Glutamatergic neuron (in vitro differentiated cells): ENCODE measurements around the gene ZBTB7C. TPM values are rescaled to one million over a fixed set of nuclear protein-coding genes. Genes with fewer than 3 reads are reported as not detected.

Source experiments
- DNase-seq: peaks from one replicate; pipeline ENCODE4 v3.0.0; 2022
- H3K27ac Mint-ChIP-seq: one replicate; pipeline ENCODE4 v1.8.0; 2020; ENCODE audit warnings: mild to moderate bottlenecking, mixed read lengths, inconsistent platforms; ENCODE audit not compliant: unreplicated experiment
- H3K27me3 Mint-ChIP-seq: one replicate; pipeline ENCODE4 v1.8.0; 2020; ENCODE audit warnings: mild to moderate bottlenecking, moderate library complexity, mixed read lengths, inconsistent platforms; ENCODE audit not compliant: unreplicated experiment
- H3K36me3 Mint-ChIP-seq: one replicate; pipeline ENCODE4 v1.8.0; 2020; ENCODE audit warnings: mild to moderate bottlenecking, mixed read lengths, inconsistent platforms; ENCODE audit not compliant: unreplicated experiment
- H3K4me1 Mint-ChIP-seq: one replicate; pipeline ENCODE4 v1.8.0; 2020; ENCODE audit warnings: mild to moderate bottlenecking, low read depth, mixed read lengths, inconsistent platforms; ENCODE audit not compliant: unreplicated experiment
- H3K4me3 Mint-ChIP-seq: one replicate; pipeline ENCODE4 v1.8.0; 2020; ENCODE audit warnings: mild to moderate bottlenecking, mixed read lengths, inconsistent platforms; ENCODE audit not compliant: unreplicated experiment
- H3K9me3 Mint-ChIP-seq: one replicate; pipeline ENCODE4 v1.8.0; 2020; ENCODE audit warnings: mild to moderate bottlenecking, moderate library complexity, mixed read lengths, inconsistent platforms; ENCODE audit not compliant: unreplicated experiment
- CTCF ChIP-seq: fragments of 200-600 bp; sonication (generic); IDR thresholded peaks from one replicate; pipeline ENCODE4 v1.5.0; 2021; ENCODE audit not compliant: partially characterized antibody, unreplicated experiment
- total RNA-seq: library from RNA; stranded (reverse); fragmentation: NEBNext Ultra II Directional; extraction: Animal tissue kit (Norgen Biotek cat#: 25700); gene quantifications from one replicate; pipeline ENCODE4 v1.2.1, GENCODE V29; 2021; ENCODE audit not compliant: unreplicated experiment

The ZBTB7C gene
- total RNA-seq, 1 donor from 2014 or later, result 10.6 TPM

GRCh38 chr18:48084858-48085257, 324.3 kb downstream of the ZBTB7C start:
- Mint-ChIP-seq H3K4me1 (peaks cover 15% of the 10 kb centered on the region), H3K4me3 (no peak overlapping the region), H3K27ac (no peak overlapping the region), H3K9me3 (peaks cover 2% of the 10 kb centered on the region), H3K36me3 (no peaks in the 10 kb centered on the region), H3K27me3 (peaks cover 6% of the 10 kb centered on the region)
- no peak for DNase-seq
- TF ChIP-seq CTCF, result no peak

GRCh38 chr18:48084041-48084757, 325.0 kb downstream of the ZBTB7C start:
- DNase-seq, result no peak
- H3K27me3 Mint-ChIP-seq, result peaks cover 6% of the 10 kb centered on the region

GRCh38 chr18:48080546-48080945, 328.6 kb downstream of the ZBTB7C start:
- Mint-ChIP-seq H3K36me3 (no peaks in the 10 kb centered on the region), H3K9me3 (peaks cover 2% of the 10 kb centered on the region), H3K4me3 (peak overlapping the region; percentile 36), H3K4me1 (peaks cover 15% of the 10 kb centered on the region), H3K27ac (peak overlapping the region; percentile 21), H3K27me3 (peaks cover 1% of the 10 kb centered on the region)
- no peak for TF ChIP-seq CTCF
- DNase-seq, result no peak

More at GRCh38 chr18:48084041-48084757, 325.0 kb downstream of the ZBTB7C start:
- no peak overlapping the region for H3K27ac Mint-ChIP-seq
- no peak overlapping the region for H3K4me3 Mint-ChIP-seq
- H3K4me1 Mint-ChIP-seq, result peaks cover 15% of the 10 kb centered on the region
- no peak for TF ChIP-seq CTCF
- H3K36me3 Mint-ChIP-seq, result no peaks in the 10 kb centered on the region
- H3K9me3 Mint-ChIP-seq, result peaks cover 2% of the 10 kb centered on the region

- H3K36me3 Mint-ChIP-seq, result no peaks in the 10 kb centered on the region
- TF ChIP-seq CTCF, result no peak
- H3K4me3 Mint-ChIP-seq, result no peak overlapping the region
- DNase-seq, result peak; percentile 52
- peaks cover 1% of the 10 kb centered on the region for H3K27me3 Mint-ChIP-seq
- H3K27ac Mint-ChIP-seq, result peak overlapping the region; percentile 21
- peaks cover 5% of the 10 kb centered on the region for H3K9me3 Mint-ChIP-seq
- peaks cover 15% of the 10 kb centered on the region for H3K4me1 Mint-ChIP-seq
Measured at GRCh38 chr18:48079885-48080284, 329.3 kb downstream of the ZBTB7C start.

GRCh38 chr18:48078448-48078847, 330.7 kb downstream of the ZBTB7C start:
- TF ChIP-seq CTCF, result no peak
- no peak for DNase-seq
- H3K4me1 Mint-ChIP-seq, result peaks cover 15% of the 10 kb centered on the region
- no peaks in the 10 kb centered on the region for H3K36me3 Mint-ChIP-seq
- no peak overlapping the region for H3K4me3 Mint-ChIP-seq
- H3K9me3 Mint-ChIP-seq, result peaks cover 5% of the 10 kb centered on the region
- peaks cover 1% of the 10 kb centered on the region for H3K27me3 Mint-ChIP-seq
- H3K27ac Mint-ChIP-seq, result no peak overlapping the region
